T-helper 2 cell treated with Interferon-gamma antibody and Interleukin-4, amounts not matched to agents 100 ng/mL and 5 ng/mL, for 36 hours (primary cell): ENCODE results near the gene SH3PXD2A. TPM values are rescaled to one million over a fixed set of nuclear protein-coding genes. Genes with fewer than 3 reads are reported as not detected.

Experiments used
- intact Hi-C: fragments of 100-400 bp; cut with micrococcal nuclease; formaldehyde crosslinking; loops from one replicate; pipeline ENCODE4 v1.15.1; 2023
- total RNA-seq: library from RNA; stranded (reverse); gene quantifications from 2 replicates; pipeline ENCODE4 v1.2.3, GENCODE V29; 2022

SH3PXD2A gene
- total RNA-seq, 1 donor from 2014 or later: 11.1 TPM

GRCh38 chr10:103627893-103628292, 227.5 kb downstream of the SH3PXD2A start:
- intact Hi-C loops: no loop called here

- intact Hi-C loops: no loop called here
Measured at GRCh38 chr10:103627111-103627892, 228.1 kb downstream of the SH3PXD2A start.

GRCh38 chr10:103626178-103626577, 229.2 kb downstream of the SH3PXD2A start:
- intact Hi-C loops: no loop called here

- intact Hi-C loops: no loop called here
Measured at GRCh38 chr10:103622935-103623574, 232.3 kb downstream of the SH3PXD2A start.

GRCh38 chr10:103622286-103622685, 233.1 kb downstream of the SH3PXD2A start:
- intact Hi-C loops: no loop called here

GRCh38 chr10:103621783-103622125, 233.6 kb downstream of the SH3PXD2A start:
- intact Hi-C loops: no loop called here

GRCh38 chr10:103620891-103621782, 234.2 kb downstream of the SH3PXD2A start:
- intact Hi-C loops: no loop called here

- intact Hi-C loops: no loop called here
Measured at GRCh38 chr10:103620352-103620740, 235.0 kb downstream of the SH3PXD2A start.

GRCh38 chr10:103619424-103620351, 235.7 kb downstream of the SH3PXD2A start:
- intact Hi-C loops: no loop called here

- intact Hi-C loops: no loop called here
Measured at GRCh38 chr10:103618575-103619423, 236.6 kb downstream of the SH3PXD2A start.

- intact Hi-C loops: no loop called here
Measured at GRCh38 chr10:103617602-103618385, 237.6 kb downstream of the SH3PXD2A start.

- intact Hi-C loops: no loop called here
Measured at GRCh38 chr10:103616705-103617601, 238.4 kb downstream of the SH3PXD2A start.

GRCh38 chr10:103614306-103615158, 240.8 kb downstream of the SH3PXD2A start:
- intact Hi-C loops: no loop called here

GRCh38 chr10:103613616-103614015, 241.8 kb downstream of the SH3PXD2A start:
- intact Hi-C loops: no loop called here

- intact Hi-C loops: no loop called here
Measured at GRCh38 chr10:103612462-103613365, 242.7 kb downstream of the SH3PXD2A start.

GRCh38 chr10:103610921-103611511, 244.4 kb downstream of the SH3PXD2A start:
- intact Hi-C loops: no loop called here
